ENCODE data around the gene ARMC5.

The ARMC5 gene

DNA sequence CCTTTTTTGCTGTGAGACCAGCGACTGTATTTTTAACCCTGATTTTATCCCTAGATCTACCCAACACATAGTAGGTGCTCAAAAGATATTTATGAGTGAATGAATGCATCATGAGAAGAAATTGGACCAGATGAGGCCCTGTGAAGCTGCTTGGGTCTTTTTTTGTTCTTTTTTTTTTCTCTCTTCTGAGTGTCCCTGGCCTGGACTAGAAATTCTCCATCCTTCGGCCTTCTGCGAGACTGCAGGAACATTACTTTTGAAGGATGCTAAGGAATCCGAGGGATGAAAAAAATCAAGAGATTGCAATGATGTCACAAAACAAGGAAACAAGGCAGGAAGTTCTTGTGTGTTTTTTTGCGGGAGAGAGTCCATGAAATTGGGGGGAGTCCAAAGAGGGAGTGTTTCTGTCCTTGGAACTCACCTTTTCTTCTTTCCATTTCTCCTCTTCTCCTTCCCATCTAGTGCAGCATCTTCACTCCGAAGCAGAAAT lies 49.5 kb downstream of the ARMC5 start:
- ATAC-seq = peak; percentile 14
- TF ChIP-seq ZNF8 (CRISPR knock-in tag; IDR thresholded peaks at IDR 0.05) (no peak), TCF4 (CRISPR knock-in tag; IDR thresholded peaks at IDR 0.05; ENCODE audit: borderline replicate concordance) (no peak), ESRRG (CRISPR knock-in tag; IDR thresholded peaks at IDR 0.05) (no peak), CSDC2 (CRISPR knock-in tag; IDR thresholded peaks at IDR 0.05) (no peak), ZFP3 (CRISPR knock-in tag; IDR thresholded peaks at IDR 0.05) (no peak), ARNTL (CRISPR knock-in tag; IDR thresholded peaks at IDR 0.05; ENCODE audit: borderline replicate concordance, low read depth) (no peak), SNAI2 (CRISPR knock-in tag; IDR thresholded peaks at IDR 0.05) (no peak), ZC3H10 (CRISPR knock-in tag; IDR thresholded peaks at IDR 0.05) (no peak), ZNF565 (CRISPR knock-in tag; conservative IDR thresholded peaks at IDR 0.05; ENCODE audit: low read depth) (no peak), GLIS3 (CRISPR knock-in tag; IDR thresholded peaks at IDR 0.05) (no peak)
- TF ChIP-seq, protein P1, sequence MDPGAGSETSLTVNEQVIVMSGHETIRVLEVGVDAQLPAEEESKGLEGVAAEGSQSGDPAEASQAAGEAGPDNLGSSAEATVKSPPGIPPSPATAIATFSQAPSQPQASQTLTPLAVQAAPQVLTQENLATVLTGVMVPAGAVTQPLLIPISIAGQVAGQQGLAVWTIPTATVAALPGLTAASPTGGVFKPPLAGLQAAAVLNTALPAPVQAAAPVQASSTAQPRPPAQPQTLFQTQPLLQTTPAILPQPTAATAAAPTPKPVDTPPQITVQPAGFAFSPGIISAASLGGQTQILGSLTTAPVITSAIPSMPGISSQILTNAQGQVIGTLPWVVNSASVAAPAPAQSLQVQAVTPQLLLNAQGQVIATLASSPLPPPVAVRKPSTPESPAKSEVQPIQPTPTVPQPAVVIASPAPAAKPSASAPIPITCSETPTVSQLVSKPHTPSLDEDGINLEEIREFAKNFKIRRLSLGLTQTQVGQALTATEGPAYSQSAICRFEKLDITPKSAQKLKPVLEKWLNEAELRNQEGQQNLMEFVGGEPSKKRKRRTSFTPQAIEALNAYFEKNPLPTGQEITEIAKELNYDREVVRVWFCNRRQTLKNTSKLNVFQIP (CRISPR knock-in tag; IDR thresholded peaks at IDR 0.05; ENCODE audit: borderline replicate concordance, low read depth) = no peak
- TF ChIP-seq, protein P2, sequence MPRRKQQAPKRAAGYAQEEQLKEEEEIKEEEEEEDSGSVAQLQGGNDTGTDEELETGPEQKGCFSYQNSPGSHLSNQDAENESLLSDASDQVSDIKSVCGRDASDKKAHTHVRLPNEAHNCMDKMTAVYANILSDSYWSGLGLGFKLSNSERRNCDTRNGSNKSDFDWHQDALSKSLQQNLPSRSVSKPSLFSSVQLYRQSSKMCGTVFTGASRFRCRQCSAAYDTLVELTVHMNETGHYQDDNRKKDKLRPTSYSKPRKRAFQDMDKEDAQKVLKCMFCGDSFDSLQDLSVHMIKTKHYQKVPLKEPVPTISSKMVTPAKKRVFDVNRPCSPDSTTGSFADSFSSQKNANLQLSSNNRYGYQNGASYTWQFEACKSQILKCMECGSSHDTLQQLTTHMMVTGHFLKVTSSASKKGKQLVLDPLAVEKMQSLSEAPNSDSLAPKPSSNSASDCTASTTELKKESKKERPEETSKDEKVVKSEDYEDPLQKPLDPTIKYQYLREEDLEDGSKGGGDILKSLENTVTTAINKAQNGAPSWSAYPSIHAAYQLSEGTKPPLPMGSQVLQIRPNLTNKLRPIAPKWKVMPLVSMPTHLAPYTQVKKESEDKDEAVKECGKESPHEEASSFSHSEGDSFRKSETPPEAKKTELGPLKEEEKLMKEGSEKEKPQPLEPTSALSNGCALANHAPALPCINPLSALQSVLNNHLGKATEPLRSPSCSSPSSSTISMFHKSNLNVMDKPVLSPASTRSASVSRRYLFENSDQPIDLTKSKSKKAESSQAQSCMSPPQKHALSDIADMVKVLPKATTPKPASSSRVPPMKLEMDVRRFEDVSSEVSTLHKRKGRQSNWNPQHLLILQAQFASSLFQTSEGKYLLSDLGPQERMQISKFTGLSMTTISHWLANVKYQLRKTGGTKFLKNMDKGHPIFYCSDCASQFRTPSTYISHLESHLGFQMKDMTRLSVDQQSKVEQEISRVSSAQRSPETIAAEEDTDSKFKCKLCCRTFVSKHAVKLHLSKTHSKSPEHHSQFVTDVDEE (CRISPR knock-in tag; IDR thresholded peaks at IDR 0.05) = no peak

DNA sequence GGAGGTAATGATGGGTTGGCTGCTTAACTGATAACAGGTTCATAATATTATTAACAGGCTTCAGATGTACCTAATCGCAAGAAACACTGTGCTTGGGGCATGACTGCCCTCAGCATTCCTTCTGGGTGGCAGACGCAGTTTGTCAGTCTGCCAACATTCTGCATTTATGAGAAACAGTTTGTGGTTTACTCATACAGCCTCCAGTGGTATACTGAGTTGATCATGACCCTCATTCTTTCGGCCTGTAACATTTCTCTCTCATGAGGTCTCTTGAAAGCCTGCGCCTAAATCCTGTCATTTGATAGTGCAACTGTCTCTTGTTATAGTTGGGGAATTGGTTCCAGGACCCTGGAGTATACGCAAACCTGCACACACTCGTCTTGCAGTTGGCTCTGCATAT lies 53.8 kb downstream of the ARMC5 start:
- ATAC-seq = peak; percentile 79
- TF ChIP-seq OSR1 (CRISPR knock-in tag; IDR thresholded peaks at IDR 0.05) (no peak), TOX (CRISPR knock-in tag; IDR thresholded peaks at IDR 0.05; ENCODE audit: borderline replicate concordance) (no peak), ISL1 (CRISPR knock-in tag; IDR thresholded peaks at IDR 0.05) (no peak), SNAI2 (CRISPR knock-in tag; IDR thresholded peaks at IDR 0.05) (no peak), GLIS3 (CRISPR knock-in tag; IDR thresholded peaks at IDR 0.05) (no peak), TCF4 (CRISPR knock-in tag; IDR thresholded peaks at IDR 0.05; ENCODE audit: borderline replicate concordance) (no peak), ARNTL (CRISPR knock-in tag; IDR thresholded peaks at IDR 0.05; ENCODE audit: borderline replicate concordance, low read depth) (no peak), ZNF565 (CRISPR knock-in tag; conservative IDR thresholded peaks at IDR 0.05; ENCODE audit: low read depth) (no peak), ZNF8 (CRISPR knock-in tag; IDR thresholded peaks at IDR 0.05) (no peak), ZNF70 (CRISPR knock-in tag; IDR thresholded peaks at IDR 0.05) (no peak), ZFP30 (CRISPR knock-in tag; IDR thresholded peaks at IDR 0.05) (no peak), PPARA (CRISPR knock-in tag; IDR thresholded peaks at IDR 0.05; ENCODE audit: borderline replicate concordance) (no peak)
- TF ChIP-seq, protein P1 (CRISPR knock-in tag; IDR thresholded peaks at IDR 0.05; ENCODE audit: borderline replicate concordance, low read depth) = no peak
- TF ChIP-seq, protein P3, sequence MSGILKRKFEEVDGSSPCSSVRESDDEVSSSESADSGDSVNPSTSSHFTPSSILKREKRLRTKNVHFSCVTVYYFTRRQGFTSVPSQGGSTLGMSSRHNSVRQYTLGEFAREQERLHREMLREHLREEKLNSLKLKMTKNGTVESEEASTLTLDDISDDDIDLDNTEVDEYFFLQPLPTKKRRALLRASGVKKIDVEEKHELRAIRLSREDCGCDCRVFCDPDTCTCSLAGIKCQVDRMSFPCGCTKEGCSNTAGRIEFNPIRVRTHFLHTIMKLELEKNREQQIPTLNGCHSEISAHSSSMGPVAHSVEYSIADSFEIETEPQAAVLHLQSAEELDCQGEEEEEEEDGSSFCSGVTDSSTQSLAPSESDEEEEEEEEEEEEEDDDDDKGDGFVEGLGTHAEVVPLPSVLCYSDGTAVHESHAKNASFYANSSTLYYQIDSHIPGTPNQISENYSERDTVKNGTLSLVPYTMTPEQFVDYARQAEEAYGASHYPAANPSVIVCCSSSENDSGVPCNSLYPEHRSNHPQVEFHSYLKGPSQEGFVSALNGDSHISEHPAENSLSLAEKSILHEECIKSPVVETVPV (CRISPR knock-in tag; IDR thresholded peaks at IDR 0.05) = no peak
- TF ChIP-seq, protein P2 (CRISPR knock-in tag; IDR thresholded peaks at IDR 0.05) = no peak
- TF ChIP-seq, protein P4, sequence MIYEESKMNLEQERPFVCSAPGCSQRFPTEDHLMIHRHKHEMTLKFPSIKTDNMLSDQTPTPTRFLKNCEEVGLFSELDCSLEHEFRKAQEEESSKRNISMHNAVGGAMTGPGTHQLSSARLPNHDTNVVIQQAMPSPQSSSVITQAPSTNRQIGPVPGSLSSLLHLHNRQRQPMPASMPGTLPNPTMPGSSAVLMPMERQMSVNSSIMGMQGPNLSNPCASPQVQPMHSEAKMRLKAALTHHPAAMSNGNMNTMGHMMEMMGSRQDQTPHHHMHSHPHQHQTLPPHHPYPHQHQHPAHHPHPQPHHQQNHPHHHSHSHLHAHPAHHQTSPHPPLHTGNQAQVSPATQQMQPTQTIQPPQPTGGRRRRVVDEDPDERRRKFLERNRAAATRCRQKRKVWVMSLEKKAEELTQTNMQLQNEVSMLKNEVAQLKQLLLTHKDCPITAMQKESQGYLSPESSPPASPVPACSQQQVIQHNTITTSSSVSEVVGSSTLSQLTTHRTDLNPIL (CRISPR knock-in tag; IDR thresholded peaks at IDR 0.05; ENCODE audit: low read depth) = no peak
